HAP-1 (cell line): ENCODE measurements around the gene KIF12.
A peak's percentile ranks its signal among the peaks of the same experiment; 100 is the strongest.
"Not testable (repeated sequence)": the region's sequence is repeated elsewhere in the genome, so short reads cannot be mapped to it uniquely, and the experiment has no call there.

Experiments
- DNase-seq, 2 experiments: peaks; one replicate each; pipeline ENCODE4 v3.0.0-alpha.2; 2016 to 2020; ENCODE audit warnings: low spot score in 2 of 2
- H3K27me3 ChIP-seq: fragments of 250-450 bp; sonication (Bioruptor Pico); 2 replicates; pipeline ENCODE4 v1.5.1; 2020; ENCODE audit warnings: low read depth, mild to moderate bottlenecking, moderate library complexity
- H3K36me3 ChIP-seq: fragments of 250-450 bp; sonication (Bioruptor Pico); replicated peaks from 2 replicates; pipeline ENCODE4 v1.5.1; 2020; ENCODE audit warnings: mild to moderate bottlenecking
- H3K4me1 ChIP-seq: fragments of 250-450 bp; sonication (Bioruptor Pico); 2 replicates; pipeline ENCODE4 v1.5.1; 2020; ENCODE audit warnings: mild to moderate bottlenecking
- H3K4me3 ChIP-seq: fragments of 250-450 bp; sonication (Bioruptor Pico); 2 replicates; pipeline ENCODE4 v1.5.1; 2020; ENCODE audit warnings: mild to moderate bottlenecking, moderate library complexity
- H3K9me3 ChIP-seq: fragments of 250-450 bp; sonication (Bioruptor Pico); 2 replicates; pipeline ENCODE4 v1.5.1; 2020; ENCODE audit warnings: mild to moderate bottlenecking, moderate library complexity
- in situ Hi-C: fragments of 300-500 bp; cut with MboI; formaldehyde crosslinking; loops from 3 replicates; pipeline ENCODE4 v1.14.3; 2020; ENCODE audit warnings: low sequenced_read_pairs, inconsistent platforms, mixed read lengths

The KIF12 gene

GRCh38 chr9:114091711-114092110, 7.4 kb downstream of the KIF12 start:
- Histone ChIP-seq H3K4me1 (no peaks in the 10 kb centered on the region), H3K36me3 (no peaks in the 10 kb centered on the region), H3K4me3 (no peak overlapping the region), H3K27me3 (no peaks in the 10 kb centered on the region), H3K9me3 (no peaks in the 10 kb centered on the region)
- in situ Hi-C loops, result loop anchor here (10.0 kb wide), 1 partner anchor 193 kb away; no protein-coding TSS in a partner anchor
- no peak for DNase-seq

- Histone ChIP-seq H3K4me1 (no peaks in the 10 kb centered on the region), H3K4me3 (no peak overlapping the region), H3K27me3 (no peaks in the 10 kb centered on the region), H3K36me3 (no peaks in the 10 kb centered on the region), H3K9me3 (no peaks in the 10 kb centered on the region)
- DNase-seq, result no peak
- in situ Hi-C loops, result loop anchor here (10.0 kb wide), 1 partner anchor 194 kb away; no protein-coding TSS in a partner anchor
These were observed 8.3 kb downstream of the KIF12 start for GRCh38 chr9:114090798-114091197.

DNA sequence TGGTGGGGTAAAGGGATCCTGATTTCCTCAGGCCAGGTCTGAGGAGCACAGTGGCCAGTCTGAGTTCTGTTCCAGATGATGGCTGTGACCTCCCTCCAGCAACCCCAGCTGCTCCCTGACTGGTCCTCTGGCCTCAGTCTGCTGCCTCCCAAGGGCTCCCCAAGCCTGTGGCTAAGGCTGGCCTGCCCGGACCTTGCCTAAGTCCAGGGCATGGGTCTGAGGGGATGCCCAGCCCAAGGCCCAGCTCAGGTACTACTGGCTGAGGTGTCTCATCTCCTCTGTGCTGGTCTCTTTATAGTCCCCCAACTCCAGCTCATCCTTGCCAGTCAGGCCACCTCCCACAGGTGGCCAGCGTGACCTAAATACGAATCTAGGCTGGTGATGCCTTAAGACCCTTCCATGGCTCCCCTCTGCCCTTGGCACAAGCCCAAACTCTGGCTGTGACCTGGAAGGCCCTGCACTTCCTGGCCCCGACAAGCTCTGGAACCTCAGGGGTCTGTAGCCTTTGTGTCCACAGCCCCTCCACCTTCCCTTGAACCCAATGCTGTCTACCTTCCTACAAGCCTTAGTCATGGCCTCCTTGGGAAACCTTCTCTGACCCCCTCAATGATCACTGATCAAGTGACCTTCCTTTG, 9.8 kb downstream of the KIF12 start:
- Histone ChIP-seq H3K9me3 (no peaks in the 10 kb centered on the region), H3K27me3 (no peaks in the 10 kb centered on the region), H3K4me3 (no peak overlapping the region), H3K4me1 (no peaks in the 10 kb centered on the region), H3K36me3 (no peaks in the 10 kb centered on the region)
- in situ Hi-C loops, result no loop called here
- DNase-seq, result no peak

DNA sequence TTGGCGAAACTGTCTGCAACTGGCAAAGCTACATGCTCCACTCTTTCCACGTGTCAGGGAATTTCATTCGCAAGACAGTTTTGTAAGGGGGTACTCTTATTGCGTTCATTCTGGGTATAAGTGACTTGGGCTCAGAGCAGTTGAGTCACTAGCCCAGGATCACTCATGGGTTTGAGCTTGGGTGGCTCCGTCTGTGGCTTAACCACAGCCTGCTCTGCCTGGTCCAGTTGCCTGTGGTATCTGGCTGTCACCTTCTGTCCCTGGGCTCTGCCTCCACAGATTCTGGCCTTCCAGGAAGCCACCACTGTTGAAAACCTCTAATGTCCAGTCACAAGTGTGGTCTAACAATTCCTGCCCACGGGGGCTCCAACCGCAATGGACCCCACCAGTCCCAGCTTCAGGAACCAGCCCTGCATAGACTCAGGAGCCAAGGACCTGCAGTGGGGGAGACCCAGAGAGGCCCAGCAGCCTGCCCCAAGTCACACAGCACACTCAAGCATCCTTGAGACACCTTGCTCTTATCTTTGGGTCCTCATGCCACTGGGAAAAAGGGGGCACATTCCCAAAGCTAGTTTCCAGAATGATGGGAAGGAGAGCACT, 10.4 kb downstream of the KIF12 start:
- Histone ChIP-seq H3K4me3 (no peak overlapping the region), H3K9me3 (no peaks in the 10 kb centered on the region), H3K27me3 (no peaks in the 10 kb centered on the region), H3K36me3 (no peaks in the 10 kb centered on the region), H3K4me1 (no peaks in the 10 kb centered on the region)
- in situ Hi-C loops, result no loop called here
- DNase-seq, result no peak

DNA sequence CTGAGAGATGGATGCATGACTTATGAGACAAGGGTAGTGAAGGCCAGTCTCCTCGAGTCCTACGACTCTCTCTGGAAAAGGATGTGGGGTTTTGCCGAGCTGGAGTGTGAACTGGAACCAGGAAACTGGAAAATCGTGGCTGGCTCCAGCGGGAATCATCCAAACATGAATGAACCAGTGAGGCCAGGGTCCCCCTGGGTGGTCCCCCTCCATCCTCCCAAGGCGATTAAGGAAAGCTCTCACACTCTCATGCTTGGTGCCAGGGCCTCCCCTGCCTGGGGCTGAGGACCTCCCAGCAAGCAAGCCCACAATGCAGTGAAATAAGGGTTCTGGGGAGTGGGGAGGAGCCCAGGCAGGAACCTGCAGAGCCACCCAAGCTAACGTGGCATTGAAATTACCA, 11.4 kb downstream of the KIF12 start:
- in situ Hi-C loops, result no loop called here
- no peaks in the 10 kb centered on the region for H3K27me3 ChIP-seq
- H3K9me3 ChIP-seq, result no peaks in the 10 kb centered on the region

DNA sequence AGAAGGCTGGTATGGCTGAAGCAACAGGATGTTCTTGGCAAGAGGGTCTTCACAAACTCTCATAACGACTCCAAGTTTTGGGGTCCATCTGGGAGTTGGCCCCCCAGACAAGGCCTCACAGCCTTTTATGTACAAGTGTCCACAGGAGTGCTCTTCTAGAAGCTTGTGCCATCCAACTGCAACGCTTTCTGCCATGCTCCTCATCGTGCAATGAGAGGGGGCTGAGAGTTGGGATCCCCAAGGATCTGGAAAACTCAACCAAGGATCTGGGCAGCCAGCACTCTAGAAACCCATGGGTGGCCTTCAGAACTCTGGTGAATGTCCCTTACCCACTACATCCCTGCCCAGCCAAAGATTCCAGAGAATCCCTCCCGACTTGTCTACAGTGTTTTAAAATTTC, 12.5 kb downstream of the KIF12 start:
- H3K4me3 ChIP-seq, result no peak overlapping the region
- H3K36me3 ChIP-seq, result no peaks in the 10 kb centered on the region
- no peaks in the 10 kb centered on the region for H3K27me3 ChIP-seq
- H3K9me3 ChIP-seq, result no peaks in the 10 kb centered on the region
- in situ Hi-C loops, result no loop called here
- H3K4me1 ChIP-seq, result no peaks in the 10 kb centered on the region
- no peak for DNase-seq

More for the DNA sequence above, 11.4 kb downstream of the KIF12 start:
- no peak for DNase-seq
- no peaks in the 10 kb centered on the region for H3K36me3 ChIP-seq
- H3K4me1 ChIP-seq, result no peaks in the 10 kb centered on the region
- H3K4me3 ChIP-seq, result no peak overlapping the region

DNA sequence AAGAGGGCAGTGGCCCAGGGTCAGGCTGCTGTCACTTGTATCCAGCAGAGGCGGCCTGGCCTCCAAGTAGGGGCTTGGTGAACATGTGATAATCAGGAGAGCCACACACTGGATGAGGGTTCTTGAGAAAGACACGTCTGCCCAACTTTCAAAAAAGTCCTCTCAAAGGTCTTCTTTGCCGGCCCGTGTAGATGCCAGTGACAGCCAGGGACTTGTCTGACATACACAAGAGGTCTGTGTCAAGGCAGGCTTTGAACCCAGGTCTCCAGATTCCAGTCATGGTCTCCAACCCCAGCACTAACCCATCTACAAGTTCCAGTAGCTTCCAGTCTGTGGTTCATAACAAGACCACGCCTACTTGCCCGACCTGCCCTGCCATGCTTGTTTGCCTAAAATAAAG, 13.1 kb downstream of the KIF12 start:
- Histone ChIP-seq H3K27me3 (no peaks in the 10 kb centered on the region), H3K4me3 (no peak overlapping the region), H3K36me3 (no peaks in the 10 kb centered on the region), H3K9me3 (no peaks in the 10 kb centered on the region), H3K4me1 (no peaks in the 10 kb centered on the region)
- in situ Hi-C loops, result no loop called here
- DNase-seq, result no peak

GRCh38 chr9:114085387-114085789, 13.7 kb downstream of the KIF12 start:
- Histone ChIP-seq H3K4me1 (no peaks in the 10 kb centered on the region), H3K27me3 (no peaks in the 10 kb centered on the region), H3K9me3 (no peaks in the 10 kb centered on the region), H3K4me3 (no peak overlapping the region), H3K36me3 (no peaks in the 10 kb centered on the region)
- no peak for DNase-seq
- in situ Hi-C loops, result no loop called here

DNA sequence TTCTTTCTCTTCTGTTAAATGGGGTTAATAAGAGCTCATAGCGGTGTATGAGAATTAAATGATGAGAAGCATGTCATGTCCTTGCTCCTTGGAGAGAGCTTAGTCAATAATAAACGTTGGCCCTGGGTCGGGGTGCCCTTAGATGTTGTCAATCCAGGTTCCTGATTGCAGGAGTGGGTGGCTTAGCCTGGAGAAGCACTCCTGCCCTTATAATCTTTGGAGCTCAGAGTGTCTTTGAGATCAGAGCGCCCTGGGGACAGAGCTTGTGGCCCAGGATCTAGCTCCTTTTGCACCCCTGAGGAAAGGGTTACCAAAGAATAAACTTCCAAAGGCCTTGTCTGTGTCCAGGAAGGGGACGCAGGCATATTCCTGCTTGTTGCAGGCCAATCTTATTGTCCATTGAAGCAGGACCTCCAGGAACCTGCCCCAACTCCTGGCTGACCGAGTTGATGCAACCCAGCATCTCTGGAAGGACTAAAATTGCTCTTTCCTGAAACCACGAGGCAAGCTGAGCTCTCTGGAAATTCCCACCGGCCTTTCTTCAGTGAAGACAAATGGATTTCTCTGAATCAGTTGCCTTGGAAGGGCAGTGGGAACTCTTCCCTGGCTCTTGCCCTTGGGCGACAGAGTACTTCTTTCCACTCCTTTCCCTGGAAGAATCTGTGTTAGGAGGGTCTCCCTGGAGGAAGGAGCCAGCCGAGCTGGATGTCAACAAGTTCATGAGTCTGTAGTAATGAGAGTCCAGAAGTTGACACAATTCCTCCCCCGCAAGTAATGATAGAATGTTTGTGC, 14.6 kb downstream of the KIF12 start:
- in situ Hi-C loops, result no loop called here
- H3K4me1 ChIP-seq, result no peaks in the 10 kb centered on the region
- no peaks in the 10 kb centered on the region for H3K9me3 ChIP-seq

DNA sequence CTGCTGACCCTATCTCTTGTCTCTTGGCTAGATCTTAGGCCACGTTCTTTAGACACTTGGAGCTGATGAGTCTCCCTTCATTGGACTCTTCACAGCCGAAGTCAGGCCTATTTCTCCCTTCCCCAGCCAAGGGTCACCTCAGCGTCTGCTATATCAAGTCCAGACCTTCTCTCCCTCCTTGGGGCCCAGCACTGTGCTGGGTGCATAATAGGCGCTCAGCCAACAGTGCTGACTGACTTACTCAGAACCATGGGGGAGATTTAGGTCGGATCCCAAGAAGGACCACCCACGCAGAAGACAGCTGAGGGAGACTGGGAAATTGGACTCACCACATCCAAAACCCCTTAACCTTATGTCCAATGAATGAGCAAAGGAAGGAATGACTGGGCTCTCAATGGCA, 15.4 kb downstream of the KIF12 start:
- no peak for DNase-seq
- Histone ChIP-seq H3K27me3 (no peaks in the 10 kb centered on the region), H3K4me1 (no peaks in the 10 kb centered on the region), H3K36me3 (no peaks in the 10 kb centered on the region), H3K4me3 (no peak overlapping the region), H3K9me3 (no peaks in the 10 kb centered on the region)
- in situ Hi-C loops, result no loop called here

More for the DNA sequence above, 14.6 kb downstream of the KIF12 start:
- H3K4me3 ChIP-seq, result no peak overlapping the region
- no peaks in the 10 kb centered on the region for H3K36me3 ChIP-seq
- H3K27me3 ChIP-seq, result no peaks in the 10 kb centered on the region
- DNase-seq, result no peak

- H3K27me3 ChIP-seq, H3K36me3 ChIP-seq, H3K4me3 ChIP-seq, H3K4me1 ChIP-seq, H3K9me3 ChIP-seq, DNase-seq, in situ Hi-C loops: not testable (repeated sequence)
These were observed 16.2 kb downstream of the KIF12 start for GRCh38 chr9:114082763-114083412.

DNA sequence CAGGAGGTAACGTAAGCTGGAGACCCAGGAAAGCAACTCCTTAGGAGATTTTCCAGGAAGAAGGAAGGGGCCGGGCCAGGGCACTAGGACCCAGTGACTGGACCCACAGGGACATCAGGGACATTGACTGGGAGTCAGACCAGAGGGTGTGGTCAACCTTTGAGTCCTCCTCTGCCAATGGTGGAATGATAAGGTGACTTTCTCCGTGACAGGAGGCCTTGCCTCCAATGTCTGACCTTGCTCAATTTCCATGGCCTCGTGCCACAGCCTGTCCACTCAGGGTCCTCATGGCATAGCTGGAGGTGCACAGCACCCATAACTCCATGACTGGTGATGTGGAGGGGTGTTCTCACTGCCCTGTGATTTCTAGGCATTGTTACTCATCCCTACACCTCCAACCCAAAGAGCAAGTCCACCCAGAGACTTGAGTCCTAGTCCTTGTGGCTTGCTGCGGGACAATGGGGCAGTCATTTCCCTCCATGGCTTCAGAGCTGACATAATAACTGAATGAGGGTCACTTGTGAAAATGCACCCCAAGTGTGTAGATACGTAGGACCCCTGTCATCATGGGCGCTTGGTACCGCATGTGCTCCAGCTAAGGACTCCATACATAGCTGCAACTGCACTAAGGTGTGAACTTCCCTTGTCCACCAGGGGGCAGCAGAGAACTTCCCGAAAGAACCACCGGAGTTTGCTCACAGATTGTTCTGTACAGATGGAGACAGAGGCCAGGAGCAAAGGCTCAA, 16.9 kb downstream of the KIF12 start:
- Histone ChIP-seq H3K4me1 (no peaks in the 10 kb centered on the region), H3K27me3 (no peaks in the 10 kb centered on the region; the same call in 1 of the 2 replicates), H3K9me3 (no peaks in the 10 kb centered on the region), H3K36me3 (no peaks in the 10 kb centered on the region), H3K4me3 (no peak overlapping the region)
- DNase-seq, result peak; percentile 78 to 94
- in situ Hi-C loops, result no loop called here

- no peaks in the 10 kb centered on the region for H3K36me3 ChIP-seq
- H3K27me3 ChIP-seq, result peaks cover under 1% of the 10 kb centered on the region; the same call in 1 of the 2 replicates
- no peaks in the 10 kb centered on the region for H3K9me3 ChIP-seq
- DNase-seq, result no peak
- no peaks in the 10 kb centered on the region for H3K4me1 ChIP-seq
- no peak overlapping the region for H3K4me3 ChIP-seq
- in situ Hi-C loops, result no loop called here
These were observed 17.6 kb downstream of the KIF12 start for GRCh38 chr9:114081441-114082016.
